ENCODE results near the gene NPAS2. TPM values are rescaled to one million over a fixed set of nuclear protein-coding genes. Genes with fewer than 3 reads are reported as not detected.

Gene NPAS2
- polyA plus RNA-seq, 1 experiment, result 13.5 TPM

DNA sequence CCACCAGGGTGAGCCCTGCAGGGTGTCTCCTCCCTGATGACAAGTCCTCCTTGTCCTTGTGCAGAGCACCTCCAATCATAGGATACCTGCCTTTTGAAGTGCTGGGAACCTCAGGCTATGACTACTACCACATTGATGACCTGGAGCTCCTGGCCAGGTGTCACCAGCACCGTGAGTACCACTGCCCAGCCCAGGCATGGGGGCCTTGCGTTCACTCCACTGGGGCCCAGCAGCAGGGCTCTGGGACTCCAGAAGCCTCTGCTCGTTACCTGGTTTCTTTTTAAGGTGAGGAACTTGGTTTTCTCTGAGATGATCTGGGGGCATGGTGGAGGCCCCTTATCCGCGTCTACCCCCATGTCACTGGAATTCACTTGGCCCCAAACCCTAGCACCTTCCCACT lies 145.7 kb downstream of the NPAS2 start:
- POLR2A ChIA-PET, result no interaction called here

DNA sequence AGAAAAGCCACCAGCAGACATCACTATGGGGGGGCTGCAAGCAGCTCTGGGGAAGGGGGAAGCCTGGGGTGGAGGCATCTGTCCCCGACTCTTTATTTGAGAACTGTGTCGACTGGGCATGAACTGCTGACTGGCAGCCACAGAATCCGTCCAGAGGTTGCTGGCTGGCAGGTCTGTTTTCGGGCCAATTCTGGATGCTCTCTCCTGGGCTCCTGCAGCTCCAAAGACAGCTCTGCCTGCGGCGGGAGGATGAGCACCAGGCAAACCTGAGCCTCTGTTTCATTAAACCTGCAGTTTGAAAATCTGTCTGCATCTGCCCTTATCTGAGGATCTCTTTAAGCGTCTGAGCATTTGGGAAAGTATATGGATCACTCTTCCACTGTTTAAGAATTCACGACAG lies 147.8 kb downstream of the NPAS2 start:
- POLR2A ChIA-PET, result no interaction called here
- CTCF ChIA-PET, result interaction anchor here (1.3 kb wide), 1 partner anchor 237 kb away, joined by 3 read pairs; no protein-coding TSS in a partner anchor
- DNase-seq (ENCODE audit: low read depth, low spot score), result no peak
- H3K9me3 ChIP-seq (ENCODE audit: control insufficient read depth, insufficient read depth, low read length), result no peaks in the 10 kb centered on the region; the same call in 1 of the 2 replicates
- H3K4me3 ChIP-seq (ENCODE audit: low read depth, low read length), result no peak overlapping the region
- no peaks in the 10 kb centered on the region for H3K27me3 ChIP-seq (ENCODE audit: control insufficient read depth, insufficient read depth, low read length)
- no peak overlapping the region for H3K27ac ChIP-seq (ENCODE audit: low read depth, low read length)
- TF ChIP-seq, protein P1, sequence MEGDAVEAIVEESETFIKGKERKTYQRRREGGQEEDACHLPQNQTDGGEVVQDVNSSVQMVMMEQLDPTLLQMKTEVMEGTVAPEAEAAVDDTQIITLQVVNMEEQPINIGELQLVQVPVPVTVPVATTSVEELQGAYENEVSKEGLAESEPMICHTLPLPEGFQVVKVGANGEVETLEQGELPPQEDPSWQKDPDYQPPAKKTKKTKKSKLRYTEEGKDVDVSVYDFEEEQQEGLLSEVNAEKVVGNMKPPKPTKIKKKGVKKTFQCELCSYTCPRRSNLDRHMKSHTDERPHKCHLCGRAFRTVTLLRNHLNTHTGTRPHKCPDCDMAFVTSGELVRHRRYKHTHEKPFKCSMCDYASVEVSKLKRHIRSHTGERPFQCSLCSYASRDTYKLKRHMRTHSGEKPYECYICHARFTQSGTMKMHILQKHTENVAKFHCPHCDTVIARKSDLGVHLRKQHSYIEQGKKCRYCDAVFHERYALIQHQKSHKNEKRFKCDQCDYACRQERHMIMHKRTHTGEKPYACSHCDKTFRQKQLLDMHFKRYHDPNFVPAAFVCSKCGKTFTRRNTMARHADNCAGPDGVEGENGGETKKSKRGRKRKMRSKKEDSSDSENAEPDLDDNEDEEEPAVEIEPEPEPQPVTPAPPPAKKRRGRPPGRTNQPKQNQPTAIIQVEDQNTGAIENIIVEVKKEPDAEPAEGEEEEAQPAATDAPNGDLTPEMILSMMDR (IDR thresholded peaks at IDR 0.05; ENCODE audit: low read depth, low read length), result no peak

More for the DNA sequence above, 145.7 kb downstream of the NPAS2 start:
- DNase-seq (ENCODE audit: low read depth, low spot score), result no peak
- no peak overlapping the region for H3K27ac ChIP-seq (ENCODE audit: low read depth, low read length)
- no peaks in the 10 kb centered on the region for H3K27me3 ChIP-seq (ENCODE audit: control insufficient read depth, insufficient read depth, low read length)
- H3K9me3 ChIP-seq (ENCODE audit: control insufficient read depth, insufficient read depth, low read length), result peaks cover 2% of the 10 kb centered on the region; the same call in 1 of the 2 replicates
- H3K4me3 ChIP-seq (ENCODE audit: low read depth, low read length), result no peak overlapping the region
- CTCF ChIA-PET, result interaction anchor here (1.1 kb wide), 1 partner anchor 235 kb away, joined by 3 read pairs; no protein-coding TSS in a partner anchor
- TF ChIP-seq, protein P1 (IDR thresholded peaks at IDR 0.05; ENCODE audit: low read depth, low read length), result no peak

DNA sequence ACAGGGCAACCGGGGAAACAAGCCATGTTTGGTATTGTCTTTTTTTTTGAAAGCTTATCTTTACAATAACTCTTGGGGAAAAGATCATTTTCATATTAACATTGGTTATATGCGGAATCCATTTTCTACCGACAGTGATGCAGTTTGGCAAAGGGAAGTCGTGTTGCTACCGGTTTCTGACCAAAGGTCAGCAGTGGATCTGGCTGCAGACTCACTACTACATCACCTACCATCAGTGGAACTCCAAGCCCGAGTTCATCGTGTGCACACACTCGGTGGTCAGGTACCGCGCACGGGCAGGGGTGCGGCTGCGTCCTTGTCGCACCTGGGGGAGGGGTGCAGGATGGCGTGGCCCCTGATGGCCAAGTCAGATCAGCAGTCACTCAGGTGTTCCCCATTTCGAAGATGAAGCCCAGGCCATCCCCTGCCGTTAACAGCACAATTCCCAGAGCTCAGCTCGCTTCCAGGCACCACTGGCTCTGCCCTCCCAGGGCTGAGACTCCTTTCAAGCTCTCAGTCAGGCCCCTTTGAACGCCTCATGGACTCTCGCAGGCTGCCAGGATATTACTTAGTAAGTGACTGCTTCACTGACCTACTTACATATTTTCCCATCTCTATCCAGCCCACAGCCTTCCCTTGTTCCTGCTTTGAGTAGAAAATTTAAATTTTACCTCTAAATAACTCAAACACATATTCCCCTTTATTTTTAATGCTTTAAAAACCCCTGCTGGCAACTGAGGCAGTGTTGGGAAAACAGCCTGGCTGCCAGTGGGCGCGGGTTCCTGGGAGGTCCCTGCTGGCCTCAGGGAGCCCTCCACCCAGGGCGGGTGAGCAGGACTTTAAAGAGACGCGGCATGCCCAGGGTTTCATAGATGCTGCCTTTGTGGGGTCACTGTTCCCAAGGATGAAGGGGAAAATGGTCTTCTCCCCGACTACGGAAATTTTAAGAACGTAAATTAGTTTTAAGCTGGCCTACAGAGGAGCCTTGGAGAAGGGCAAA lies 148.5 kb downstream of the NPAS2 start:
- TF ChIP-seq, protein P1 (IDR thresholded peaks at IDR 0.05; ENCODE audit: low read depth, low read length), result no peak
- H3K27ac ChIP-seq (ENCODE audit: low read depth, low read length), result no peak overlapping the region
- no peaks in the 10 kb centered on the region for H3K27me3 ChIP-seq (ENCODE audit: control insufficient read depth, insufficient read depth, low read length)
- CTCF ChIA-PET, result no interaction called here
- no peak for DNase-seq (ENCODE audit: low read depth, low spot score)
- POLR2A ChIA-PET, result no interaction called here
- no peaks in the 10 kb centered on the region; the same call in 1 of the 2 replicates for H3K9me3 ChIP-seq (ENCODE audit: control insufficient read depth, insufficient read depth, low read length)
- H3K4me3 ChIP-seq (ENCODE audit: low read depth, low read length), result no peak overlapping the region

DNA sequence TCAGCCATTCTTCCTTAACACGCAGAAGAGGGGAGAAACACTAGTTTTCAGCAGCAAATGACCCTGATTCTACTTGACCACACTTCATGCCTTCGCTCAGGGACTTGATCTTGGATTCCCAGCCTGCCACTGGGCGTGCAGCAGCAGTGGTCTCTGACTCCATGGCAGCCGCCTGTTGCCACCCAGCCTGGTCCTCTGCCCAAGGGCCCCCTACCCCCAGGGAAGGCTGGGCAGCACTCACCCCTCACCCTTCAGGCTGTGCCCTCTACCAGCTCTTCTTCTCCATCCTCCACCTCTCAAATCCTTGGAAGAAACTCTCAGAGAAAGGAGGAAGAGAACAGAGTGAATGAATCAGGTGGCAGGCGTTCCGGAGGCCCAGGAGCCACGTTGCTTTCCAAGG lies 150.1 kb downstream of the NPAS2 start:
- H3K4me3 ChIP-seq (ENCODE audit: low read depth, low read length), result no peak overlapping the region
- H3K9me3 ChIP-seq (ENCODE audit: control insufficient read depth, insufficient read depth, low read length), result no peaks in the 10 kb centered on the region; the same call in 1 of the 2 replicates
- POLR2A ChIA-PET, result no interaction called here
- CTCF ChIA-PET, result no interaction called here
- DNase-seq (ENCODE audit: low read depth, low spot score), result no peak
- no peak overlapping the region for H3K27ac ChIP-seq (ENCODE audit: low read depth, low read length)
- TF ChIP-seq, protein P1 (IDR thresholded peaks at IDR 0.05; ENCODE audit: low read depth, low read length), result no peak
- H3K27me3 ChIP-seq (ENCODE audit: control insufficient read depth, insufficient read depth, low read length), result no peaks in the 10 kb centered on the region

DNA sequence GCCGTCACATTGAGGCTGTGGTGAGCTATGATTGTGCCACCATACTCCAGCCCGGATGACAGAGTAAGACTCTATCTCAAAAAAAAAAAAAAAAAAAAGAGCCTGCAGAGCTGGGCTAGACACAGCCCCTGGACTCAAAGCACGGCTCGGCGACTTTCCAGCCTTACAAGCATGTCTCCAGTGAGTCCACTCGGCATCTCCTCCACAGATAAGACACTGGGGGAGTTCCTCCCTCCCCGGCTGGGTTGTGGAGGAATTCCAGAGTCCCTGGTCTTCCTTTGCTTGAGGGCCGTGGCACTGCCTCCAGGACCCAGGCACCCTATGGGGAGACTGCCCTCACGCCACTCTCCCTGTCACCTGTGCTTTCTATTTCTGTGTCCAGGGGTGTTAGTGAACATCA lies 151.3 kb downstream of the NPAS2 start:
- H3K27me3 ChIP-seq (ENCODE audit: control insufficient read depth, insufficient read depth, low read length), result no peaks in the 10 kb centered on the region
- CTCF ChIA-PET, result no interaction called here
- no peak for DNase-seq (ENCODE audit: low read depth, low spot score)
- no peaks in the 10 kb centered on the region; the same call in 1 of the 2 replicates for H3K9me3 ChIP-seq (ENCODE audit: control insufficient read depth, insufficient read depth, low read length)
- H3K27ac ChIP-seq (ENCODE audit: low read depth, low read length), result no peak overlapping the region
- no peak overlapping the region for H3K4me3 ChIP-seq (ENCODE audit: low read depth, low read length)
- POLR2A ChIA-PET, result no interaction called here
- TF ChIP-seq, protein P1 (IDR thresholded peaks at IDR 0.05; ENCODE audit: low read depth, low read length), result no peak

All from AG04450 (cell line).